HPDE6-E6E7 (cell line): Measurements from ENCODE around the gene TAF6.
A peak's percentile ranks its signal among the peaks of the same experiment; 100 is the strongest.
"Not testable (repeated sequence)": the region's sequence is repeated elsewhere in the genome, so short reads cannot be mapped to it uniquely, and the experiment has no call there.

ENCODE experiments used
- DNase-seq: peaks from one replicate; pipeline ENCODE4 v3.0.0; 2011; ENCODE audit warnings: missing footprints; ENCODE audit errors: extremely low spot score

TAF6 gene

GRCh38 chr7:100152937-100153666, 33.9 kb upstream of the TAF6 start:
- DNase-seq = no peak

- DNase-seq = no peak
Observed at GRCh38 chr7:100152404-100152803, 33.2 kb upstream of the TAF6 start.

GRCh38 chr7:100148559-100149328, 29.6 kb upstream of the TAF6 start, which contains the start of gene LAMTOR4:
Gene LAMTOR4, plus strand, starts transcription at chr7:100148918. Its CDS starts 55 bp downstream, at chr7:100148973.
- peak; percentile 99 for DNase-seq

GRCh38 chr7:100148225-100148558, 29.0 kb upstream of the TAF6 start:
- DNase-seq = no peak

GRCh38 chr7:100147278-100147677, 28.1 kb upstream of the TAF6 start:
- no peak for DNase-seq

- not testable (repeated sequence) for DNase-seq
Observed at GRCh38 chr7:100146350-100146749, 27.2 kb upstream of the TAF6 start.

- DNase-seq = no peak
Observed at GRCh38 chr7:100142461-100142860, 23.3 kb upstream of the TAF6 start.

- no peak for DNase-seq
Observed at GRCh38 chr7:100141555-100141949, 22.4 kb upstream of the TAF6 start.

GRCh38 chr7:100137851-100138760, 18.9 kb upstream of the TAF6 start:
- no peak for DNase-seq

- DNase-seq = peak; percentile 75
Observed at GRCh38 chr7:100132697-100133151, 13.6 kb upstream of the TAF6 start.

- DNase-seq = no peak
Observed at GRCh38 chr7:100132126-100132525, 13.0 kb upstream of the TAF6 start.

GRCh38 chr7:100130608-100131453, 11.7 kb upstream of the TAF6 start:
- DNase-seq = peak; percentile 58

- not testable (repeated sequence) for DNase-seq
Observed at GRCh38 chr7:100130220-100130607, 11.1 kb upstream of the TAF6 start.

- DNase-seq = no peak
Observed at GRCh38 chr7:100128637-100128963, 9.4 kb upstream of the TAF6 start.

- DNase-seq = no peak
Observed at GRCh38 chr7:100127866-100128636, 8.9 kb upstream of the TAF6 start.

- peak; percentile 71 for DNase-seq
Observed at GRCh38 chr7:100126931-100127865, 8.0 kb upstream of the TAF6 start, which contains the start of gene MBLAC1. Gene MBLAC1, plus strand, starts transcription at chr7:100126967. Its CDS starts 429 bp downstream, at chr7:100127396.

- DNase-seq = no peak
Observed at GRCh38 chr7:100126239-100126930, 7.2 kb upstream of the TAF6 start.
